ENCODE results near the gene CAAP1. TPM values are rescaled to one million over a fixed set of nuclear protein-coding genes. Genes with fewer than 3 reads are reported as not detected.

The CAAP1 gene
- total and polyA plus RNA-seq, 2 of the 8 experiments (the other 6 are each of a cell fraction or from before 2014, with no cell fraction given) = 9.5 to 36.7 TPM

- peaks cover 13 to 16% of the 10 kb centered on the region in 2 experiments for H3K9me3 ChIP-seq (ENCODE audit: insufficient read depth in 2 of 2, low read depth in 1 of 2, low read length in 1 of 2)
- no peak for FAIRE-seq
- POLR2A ChIA-PET (ENCODE audit: partially characterized antibody) = no interaction called here
- no peak overlapping the region for H3K56ac ChIP-seq (replicated peaks; ENCODE audit: insufficient read length, low read depth, low read length)
- H3K79me1 ChIP-seq (ENCODE audit: low read depth, low read length) = no peaks in the 10 kb centered on the region
- H2BK5ac ChIP-seq (ENCODE audit: low read depth, low read length) = no peak overlapping the region
- no peak for TF ChIP-seq MAX (IDR thresholded peaks at IDR 0.05)
- TF ChIP-seq CBX5 (IDR thresholded peaks at IDR 0.05; ENCODE audit: low read depth, low read length) = 0 out of 2 replicates have a peak, but pooled peaks have one; percentile 77
- no peaks in the 10 kb centered on the region for H3K27me3 ChIP-seq (replicated peaks in 1 of 4; ENCODE audit: control insufficient read depth in 3 of 4, extremely low read depth in 1 of 4, insufficient read depth in 3 of 4, low read length in 3 of 4)
- no peak overlapping the region for H3K9ac ChIP-seq (replicated peaks in 1 of 4; ENCODE audit: extremely low read depth in 1 of 4, low read depth in 3 of 4, low read length in 3 of 4)
- H2BK15ac ChIP-seq (ENCODE audit: low read length) = no peak overlapping the region
- H4K91ac ChIP-seq (replicated peaks; ENCODE audit: insufficient read length, low read length) = no peak overlapping the region
- H3K4me1 ChIP-seq (replicated peaks in 1 of 4; ENCODE audit: control insufficient read depth in 3 of 4, insufficient read depth in 4 of 4, low read length in 3 of 4) = no peaks in the 10 kb centered on the region
- H3K23ac ChIP-seq (ENCODE audit: insufficient read length) = no peak overlapping the region
- no peaks in the 10 kb centered on the region for H3K23me2 ChIP-seq (ENCODE audit: low read depth, low read length)
- no peak overlapping the region for H2BK120ac ChIP-seq (replicated peaks; ENCODE audit: low read depth, low read length)
- H3K79me2 ChIP-seq (ENCODE audit: control insufficient read depth in 1 of 2, insufficient read depth in 2 of 2, low read length in 2 of 2) = peaks cover 0 to 19% of the 10 kb centered on the region in 2 experiments; a peak in 2 of 4 replicates
- H2AK5ac ChIP-seq (ENCODE audit: low read depth, low read length) = no peak overlapping the region
- peaks cover 0 to 1% of the 10 kb centered on the region in 2 experiments for H4K20me1 ChIP-seq (replicated peaks in 1 of 2; ENCODE audit: control insufficient read depth in 1 of 2, insufficient read depth in 2 of 2, low read length in 2 of 2)
- H3K27ac ChIP-seq (ENCODE audit: low read depth, low read length) = no peak overlapping the region
- no peak overlapping the region for H2BK12ac ChIP-seq (ENCODE audit: low read depth, low read length)
- H3K4me2 ChIP-seq (ENCODE audit: insufficient read depth in 1 of 2, low read depth in 2 of 2, low read length in 2 of 2) = no peak overlapping the region
- no peak overlapping the region for H3K18ac ChIP-seq (ENCODE audit: extremely low read depth, low read length)
- no peak overlapping the region for H2BK20ac ChIP-seq (ENCODE audit: low read length)
- WGBS, 2 experiments (ENCODE audit: extremely low coverage in 1 of 2, insufficient coverage in 1 of 2, insufficient read length in 1 of 2, insufficient replicate concordance in 2 of 2, low coverage in 1 of 2, low lambda C conversion rate in 2 of 2, missing lambda C conversion rate in 1 of 2) = 86% methylated on average over 3 of the region's 3 CpGs; no CpG with 5 or more reads in 1 of the 2 experiments
- no peak overlapping the region for H4K5ac ChIP-seq (ENCODE audit: insufficient read length, low read depth, low read length)
- H3K4ac ChIP-seq (replicated peaks; ENCODE audit: insufficient read length, low read depth, low read length) = no peak overlapping the region
- no peak overlapping the region for H2AFZ ChIP-seq (ENCODE audit: low read length)
- no peak overlapping the region for H4K8ac ChIP-seq (ENCODE audit: extremely low read depth, insufficient read depth, low read length)
- no peak for DNase-seq (ENCODE audit: low read depth in 1 of 2, low spot score in 2 of 2)
- CTCF ChIA-PET (ENCODE audit: partially characterized antibody) = interaction anchor here (0.8 kb wide), 1 partner anchor 151 kb away, joined by 3 read pairs; no protein-coding TSS in a partner anchor
- H3K4me3 ChIP-seq (ENCODE audit: extremely low read depth in 1 of 4, insufficient read depth in 2 of 4, low read depth in 3 of 4, low read length in 4 of 4) = no peak overlapping the region
- H3K36me3 ChIP-seq (ENCODE audit: control insufficient read depth in 2 of 4, insufficient read depth in 4 of 4, low read length in 3 of 4) = peaks cover 5 to 78% (median 36%) of the 10 kb centered on the region in 4 experiments; a peak in 7 of 8 replicates
- no peak overlapping the region for H3K14ac ChIP-seq (ENCODE audit: insufficient read length)
Observed at GRCh38 chr9:26882154-26882553, 10.4 kb downstream of the CAAP1 start.
